ENCODE data around the gene FAM81A.

DNA sequence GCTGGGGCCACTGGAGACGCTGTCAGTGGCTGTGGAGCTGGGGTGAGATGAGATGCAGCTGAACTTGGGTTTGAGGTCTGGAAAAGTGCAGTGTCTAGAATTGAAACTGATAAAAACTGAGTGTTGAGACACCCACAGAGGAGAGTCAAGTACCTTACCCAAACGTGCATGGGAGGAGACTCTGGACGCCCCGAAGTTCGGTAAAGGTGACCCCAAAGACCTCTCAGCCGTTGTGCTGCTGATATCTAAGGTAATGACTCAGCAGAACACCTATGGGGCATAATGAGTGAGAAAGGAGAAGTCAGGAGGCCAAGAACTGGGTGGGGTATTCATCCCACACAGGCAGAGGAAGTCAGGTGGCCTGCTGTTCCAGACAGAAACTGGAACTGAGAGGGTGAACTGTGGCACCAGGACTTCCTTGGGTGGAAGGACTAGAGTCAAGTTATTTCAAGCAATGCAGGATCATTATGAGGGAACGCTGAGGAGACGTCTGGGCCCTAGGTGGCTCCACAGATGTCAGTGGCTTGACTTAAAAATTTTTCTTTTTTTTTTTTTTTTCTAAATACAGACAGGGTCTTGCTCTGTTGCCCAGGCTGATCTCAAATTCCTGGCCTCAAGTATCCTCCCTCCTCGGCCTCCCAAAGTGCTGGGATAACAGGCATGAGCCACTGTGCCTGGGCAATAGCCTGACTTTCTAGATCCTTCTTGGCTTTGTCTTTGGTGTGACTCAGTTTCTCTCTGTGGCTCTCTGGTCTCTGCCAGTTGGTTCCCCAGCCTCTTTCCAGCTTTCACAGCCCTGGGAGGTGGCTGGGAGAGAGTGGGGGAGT is 105.9 kb downstream of the FAM81A start:
- TF ChIP-seq, protein P1, sequence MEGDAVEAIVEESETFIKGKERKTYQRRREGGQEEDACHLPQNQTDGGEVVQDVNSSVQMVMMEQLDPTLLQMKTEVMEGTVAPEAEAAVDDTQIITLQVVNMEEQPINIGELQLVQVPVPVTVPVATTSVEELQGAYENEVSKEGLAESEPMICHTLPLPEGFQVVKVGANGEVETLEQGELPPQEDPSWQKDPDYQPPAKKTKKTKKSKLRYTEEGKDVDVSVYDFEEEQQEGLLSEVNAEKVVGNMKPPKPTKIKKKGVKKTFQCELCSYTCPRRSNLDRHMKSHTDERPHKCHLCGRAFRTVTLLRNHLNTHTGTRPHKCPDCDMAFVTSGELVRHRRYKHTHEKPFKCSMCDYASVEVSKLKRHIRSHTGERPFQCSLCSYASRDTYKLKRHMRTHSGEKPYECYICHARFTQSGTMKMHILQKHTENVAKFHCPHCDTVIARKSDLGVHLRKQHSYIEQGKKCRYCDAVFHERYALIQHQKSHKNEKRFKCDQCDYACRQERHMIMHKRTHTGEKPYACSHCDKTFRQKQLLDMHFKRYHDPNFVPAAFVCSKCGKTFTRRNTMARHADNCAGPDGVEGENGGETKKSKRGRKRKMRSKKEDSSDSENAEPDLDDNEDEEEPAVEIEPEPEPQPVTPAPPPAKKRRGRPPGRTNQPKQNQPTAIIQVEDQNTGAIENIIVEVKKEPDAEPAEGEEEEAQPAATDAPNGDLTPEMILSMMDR (conservative IDR thresholded peaks at IDR 0.05 in 1 of 2, IDR thresholded peaks at IDR 0.05 in 1 of 2; ENCODE audit: low read depth in 1 of 2, low read length in 2 of 2), result no peak
- TF ChIP-seq EZH2 (IDR thresholded peaks at IDR 0.05; ENCODE audit: low read length, missing control alignments), result no peak
